Hematopoietic multipotent progenitor cell (in vitro differentiated cells): ENCODE measurements around the gene STT3B. TPM values are rescaled to one million over a fixed set of nuclear protein-coding genes. Genes with fewer than 3 reads are reported as not detected.
A peak's percentile ranks its signal among the peaks of the same experiment; 100 is the strongest.
"Not testable (repeated sequence)": the region's sequence is repeated elsewhere in the genome, so short reads cannot be mapped to it uniquely, and the experiment has no call there.

Experiments used
- DNase-seq, 3 donors: peaks; one replicate each; pipeline ENCODE4 v3.0.0-alpha.2; 2011 to 2015; ENCODE audit warnings: low read depth in 2 of 3, low spot score in 2 of 3
- total RNA-seq: library from RNA; depleted of rRNA; stranded (reverse); fragments of >200 nt; gene quantifications from one replicate; pipeline ENCODE4 v1.2.3, GENCODE V29; 2012

STT3B gene
- total RNA-seq, 1 donor: 167 TPM

DNA sequence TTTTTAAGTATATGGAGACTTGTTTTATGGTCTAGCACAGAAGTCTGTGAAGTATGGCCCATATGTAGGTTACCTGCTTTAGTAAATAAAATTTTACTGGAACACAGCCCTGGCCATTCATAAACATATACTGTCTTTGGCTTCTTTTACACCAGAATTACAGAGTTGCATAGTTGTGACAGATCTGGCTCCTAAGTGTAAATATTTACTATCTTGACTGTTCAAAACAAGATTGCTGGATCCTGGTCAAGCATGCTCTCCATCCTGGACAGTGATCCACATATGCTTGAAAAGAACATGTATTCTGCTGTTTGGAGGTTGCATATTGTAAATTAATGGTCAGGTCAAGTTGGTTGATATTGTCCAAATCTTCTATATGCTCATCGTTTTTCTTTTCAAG, 57.9 kb downstream of the STT3B start:
- DNase-seq: no peak

DNA sequence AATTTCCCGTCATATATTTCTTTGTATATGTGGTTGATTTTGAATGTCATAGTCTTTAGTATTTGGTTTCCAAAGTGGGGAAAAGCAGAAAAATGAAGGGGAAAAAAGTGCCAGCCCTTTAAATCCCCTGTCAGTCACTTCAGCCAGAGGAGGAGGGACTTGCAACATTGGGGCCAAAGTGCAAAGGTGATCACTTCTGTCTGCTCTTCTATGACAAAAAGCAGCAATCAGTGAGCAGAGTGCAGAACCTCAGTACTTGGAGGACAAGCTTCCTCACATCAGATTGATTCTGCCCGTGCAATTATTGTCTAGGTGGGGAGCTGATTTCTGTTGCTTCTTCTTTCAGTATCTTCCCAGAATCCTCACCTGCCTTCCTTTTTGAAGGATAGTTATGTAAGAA, 60.0 kb downstream of the STT3B start:
- no peak for DNase-seq

DNA sequence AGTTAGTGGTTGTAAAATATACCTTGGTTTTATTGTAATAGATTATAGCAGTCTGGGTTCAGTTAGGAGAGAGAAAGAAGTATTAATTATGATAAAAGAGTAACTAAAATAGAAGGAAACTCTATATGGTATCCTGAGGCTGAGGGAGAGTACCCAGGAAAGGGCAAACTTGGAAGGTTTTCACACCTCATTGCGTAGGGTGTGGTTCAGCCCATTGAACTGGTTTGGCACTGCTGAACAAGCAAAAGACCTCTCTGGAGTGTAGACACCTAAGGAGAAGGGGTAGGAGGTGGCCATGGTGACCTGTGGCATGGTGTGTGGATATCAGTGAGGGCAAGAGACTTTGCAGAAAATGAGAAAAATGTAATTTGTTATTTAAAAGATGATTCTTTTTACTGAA, 63.5 kb downstream of the STT3B start:
- no peak for DNase-seq

DNA sequence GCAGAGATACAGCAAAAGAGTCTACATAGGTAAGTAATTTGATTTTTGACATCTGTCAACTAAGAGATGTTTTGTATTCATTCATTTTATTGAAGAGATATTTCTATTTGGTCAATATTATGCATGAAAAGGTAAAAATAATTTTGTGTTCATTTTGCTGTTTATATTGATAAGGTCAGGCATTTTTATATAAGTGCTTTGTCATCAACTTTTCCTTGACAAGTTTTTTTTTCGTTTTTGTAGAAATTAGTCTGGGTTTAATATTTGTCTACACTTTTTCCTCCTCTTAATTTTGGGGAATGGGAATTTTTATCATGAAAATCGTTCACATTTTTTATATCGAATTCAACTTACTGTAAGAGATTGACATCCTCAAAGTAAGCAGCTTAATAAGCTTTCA, 67.7 kb downstream of the STT3B start:
- DNase-seq: no peak

DNA sequence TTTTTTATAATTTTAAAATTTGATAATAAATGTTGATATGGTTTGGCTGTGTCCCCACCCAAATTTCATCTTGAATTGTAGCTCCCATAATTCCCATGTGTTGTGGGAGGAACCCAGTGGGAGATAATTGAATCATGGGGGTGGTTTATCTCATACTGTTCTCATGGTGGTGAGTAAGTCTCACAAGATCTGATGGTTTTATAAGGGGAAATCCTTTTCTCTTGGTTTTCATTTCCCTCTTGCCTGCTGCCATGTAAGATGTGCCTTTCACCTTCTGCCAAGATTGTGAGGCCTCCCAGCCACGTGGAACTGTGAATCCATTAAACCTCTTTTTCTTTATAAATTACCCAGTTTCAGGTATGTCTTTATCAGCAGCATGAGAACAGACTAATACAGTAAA, 72.6 kb downstream of the STT3B start:
- not testable (repeated sequence) for DNase-seq

DNA sequence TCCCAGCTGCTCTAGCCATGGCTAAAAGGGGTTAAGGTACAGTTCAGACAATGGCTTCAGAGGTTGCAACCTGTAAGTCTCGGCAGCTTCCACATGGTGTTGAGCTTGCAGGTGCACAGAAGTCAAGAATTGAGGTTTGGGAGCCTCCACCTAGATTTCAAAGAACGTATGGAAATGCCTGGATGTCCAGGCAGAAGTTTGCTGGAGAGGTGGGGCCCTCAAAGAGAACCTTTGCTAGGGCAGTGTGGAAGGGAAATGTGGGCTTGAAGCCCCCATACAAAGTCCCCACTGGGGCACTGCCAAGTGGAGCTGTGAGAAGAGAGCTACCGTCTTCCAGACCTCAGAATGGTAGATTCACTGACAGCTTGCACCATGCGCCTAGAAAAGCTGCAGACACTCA, 73.7 kb downstream of the STT3B start:
- DNase-seq: peak in 1 of 3 donors; percentile 25

DNA sequence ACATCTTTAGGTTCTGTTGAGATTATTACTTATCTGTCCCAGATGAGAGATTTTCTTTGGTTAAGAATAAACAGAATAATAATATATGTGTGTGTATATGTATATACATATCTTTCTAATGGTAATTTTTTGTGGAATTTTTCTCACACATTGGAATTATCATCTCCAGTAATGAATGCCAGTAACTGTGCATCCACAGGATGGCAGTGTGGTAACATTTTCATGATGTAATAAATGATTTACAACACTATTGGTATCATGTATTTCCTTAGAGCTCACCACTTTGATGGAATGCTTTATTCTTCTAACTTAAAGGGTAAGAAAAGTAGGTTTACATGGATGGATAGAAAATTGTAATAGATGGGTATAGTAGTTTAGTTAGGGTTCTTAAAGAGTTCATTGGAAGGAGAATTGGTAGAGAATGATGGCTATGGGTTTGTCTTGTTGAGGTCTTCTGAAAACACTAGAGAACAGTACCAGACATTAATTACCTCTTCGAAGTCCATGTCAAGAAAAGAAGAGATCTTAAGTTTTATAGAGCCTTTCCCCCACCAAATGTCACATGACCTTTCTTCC, 78.1 kb downstream of the STT3B start:
- peak in 2 of 3 donors; percentile 29 to 65 for DNase-seq

DNA sequence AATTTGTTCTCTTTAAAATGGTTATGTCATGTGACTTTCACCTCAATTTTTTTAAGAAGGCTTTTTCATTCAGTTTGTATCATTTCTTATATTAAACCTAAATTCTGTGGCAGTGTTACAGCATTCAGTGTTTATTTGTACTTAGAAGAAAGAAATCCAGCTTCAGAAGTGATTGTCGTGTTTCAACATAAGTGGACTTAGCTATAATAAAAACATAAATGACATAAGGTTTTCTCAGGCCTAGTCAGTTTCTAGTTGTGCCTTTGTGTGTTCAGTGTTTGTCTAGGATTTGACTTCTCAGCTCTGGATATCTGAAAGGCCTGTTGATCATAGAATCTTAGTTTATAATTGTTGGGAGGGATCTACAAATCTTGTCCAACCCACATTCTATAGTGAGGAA, 80.5 kb downstream of the STT3B start:
- no peak for DNase-seq

DNA sequence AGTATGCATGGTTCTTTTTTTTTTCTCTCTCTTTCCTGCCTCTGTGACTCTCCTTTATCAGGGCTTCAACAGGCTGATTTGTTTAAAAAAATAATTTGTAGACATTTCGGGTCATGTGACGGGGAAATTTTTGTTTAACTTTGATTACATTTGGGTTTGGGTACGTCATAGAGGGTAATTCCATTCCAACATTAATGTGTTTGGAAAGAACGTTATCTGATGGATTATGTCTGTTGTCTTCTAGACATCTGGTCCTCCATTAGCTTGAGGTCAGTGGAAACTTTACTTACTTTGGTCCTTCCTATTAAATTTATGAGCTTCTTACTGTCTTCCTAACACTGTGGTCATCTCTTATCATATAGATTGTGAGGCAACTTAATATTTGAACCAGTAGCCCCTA, 80.9 kb downstream of the STT3B start:
- DNase-seq: no peak

DNA sequence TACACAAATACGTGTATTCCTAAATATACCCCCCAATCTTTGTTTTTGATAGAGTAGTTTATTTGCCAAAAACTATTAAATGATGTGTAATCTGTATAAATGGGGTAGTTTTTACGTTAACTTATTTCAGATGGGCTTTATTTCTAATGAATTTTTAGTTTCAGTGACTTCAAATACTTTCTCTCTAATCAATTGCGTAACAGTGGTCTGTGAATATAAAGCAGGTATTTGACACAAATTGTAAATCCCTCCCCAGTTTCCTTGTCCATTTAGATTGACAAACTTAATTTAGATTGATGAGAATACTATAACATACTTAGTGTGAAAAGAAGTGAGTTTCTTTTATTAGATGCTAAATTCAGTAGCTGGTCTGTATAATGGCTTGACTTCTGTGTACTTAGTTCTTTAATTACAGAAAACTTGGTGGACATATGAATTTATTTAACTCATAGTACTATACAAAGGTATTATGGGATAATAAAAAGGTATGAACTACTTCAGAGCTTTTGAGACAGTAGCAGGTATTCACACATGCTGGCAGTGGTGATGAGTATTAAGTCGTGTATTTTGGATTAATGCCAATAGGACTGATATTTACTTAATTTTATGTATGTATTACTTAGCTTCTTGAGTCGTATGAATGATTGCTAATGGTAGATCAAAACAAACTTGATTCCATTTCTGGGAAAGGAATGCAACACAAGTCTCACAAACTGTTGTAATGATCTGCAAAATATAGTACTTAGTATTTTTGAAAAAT, 81.6 kb downstream of the STT3B start:
- DNase-seq: no peak

DNA sequence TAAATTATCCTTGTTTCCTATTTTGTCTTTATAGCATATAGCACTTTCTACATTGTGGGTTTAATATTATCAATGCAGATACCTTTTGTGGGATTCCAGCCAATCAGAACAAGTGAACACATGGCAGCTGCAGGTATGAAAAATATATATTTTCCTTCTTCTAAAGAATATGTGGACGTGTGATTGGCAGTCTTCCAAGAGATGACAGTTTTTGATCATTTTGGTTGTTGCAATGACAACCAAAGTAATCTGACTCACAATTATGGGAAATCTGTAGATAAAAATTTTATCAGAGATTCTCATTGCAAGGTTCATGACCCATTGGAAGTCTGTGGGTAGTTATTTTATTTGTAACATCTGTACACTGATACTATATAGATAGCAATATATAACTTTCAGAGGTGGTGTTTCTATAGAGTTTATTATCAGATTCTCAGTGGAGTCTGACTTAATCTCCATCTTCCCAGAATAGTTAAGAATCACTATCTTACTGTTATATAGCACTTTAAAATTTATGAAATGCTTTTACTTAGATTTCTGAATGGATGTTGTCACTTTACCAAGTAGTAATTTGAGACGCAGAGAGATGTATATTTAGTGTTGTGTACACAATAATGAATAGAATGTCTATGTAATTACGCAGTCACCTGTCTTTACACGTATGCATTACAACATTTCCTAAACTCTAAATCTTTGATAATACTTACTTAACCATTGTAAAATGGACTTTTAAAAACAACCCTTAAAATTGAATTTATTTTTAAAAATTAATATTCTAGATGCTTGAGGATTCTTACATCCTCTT, 82.5 kb downstream of the STT3B start:
- DNase-seq: no peak

DNA sequence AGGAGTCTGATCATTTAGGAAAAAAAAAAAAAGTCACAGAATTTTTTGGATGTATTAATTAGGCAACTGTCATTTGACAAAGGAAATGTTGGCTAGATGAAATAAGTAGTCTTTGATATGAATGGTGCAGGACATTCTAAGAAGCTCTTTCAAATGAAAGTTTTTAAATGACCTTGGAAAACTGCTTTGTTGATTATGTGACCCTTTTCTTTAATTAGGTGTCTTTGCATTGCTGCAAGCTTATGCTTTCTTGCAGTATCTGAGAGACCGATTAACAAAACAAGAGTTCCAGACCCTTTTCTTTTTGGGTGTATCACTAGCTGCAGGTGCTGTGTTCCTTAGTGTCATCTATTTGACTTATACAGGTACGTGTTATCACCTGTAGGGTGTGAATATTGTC, 84.0 kb downstream of the STT3B start:
- no peak for DNase-seq

DNA sequence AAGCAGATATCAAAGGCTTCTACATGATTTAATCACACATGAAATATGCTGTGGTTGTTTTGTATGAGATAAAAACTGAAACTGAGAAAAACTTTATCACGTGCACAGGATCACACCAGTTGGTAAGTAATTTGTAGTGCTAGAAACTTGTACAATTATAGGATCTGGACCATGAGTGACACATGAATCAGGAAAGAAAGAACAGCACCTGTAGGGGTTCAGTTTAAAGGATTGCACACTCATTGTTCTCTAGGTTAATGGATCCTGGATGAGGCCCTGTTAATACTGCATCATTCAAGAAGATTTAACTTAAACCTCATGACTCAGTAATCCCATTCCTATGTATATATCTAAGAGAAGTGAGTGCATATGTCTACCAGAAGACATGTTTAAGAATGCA, 87.9 kb downstream of the STT3B start:
- DNase-seq: no peak

DNA sequence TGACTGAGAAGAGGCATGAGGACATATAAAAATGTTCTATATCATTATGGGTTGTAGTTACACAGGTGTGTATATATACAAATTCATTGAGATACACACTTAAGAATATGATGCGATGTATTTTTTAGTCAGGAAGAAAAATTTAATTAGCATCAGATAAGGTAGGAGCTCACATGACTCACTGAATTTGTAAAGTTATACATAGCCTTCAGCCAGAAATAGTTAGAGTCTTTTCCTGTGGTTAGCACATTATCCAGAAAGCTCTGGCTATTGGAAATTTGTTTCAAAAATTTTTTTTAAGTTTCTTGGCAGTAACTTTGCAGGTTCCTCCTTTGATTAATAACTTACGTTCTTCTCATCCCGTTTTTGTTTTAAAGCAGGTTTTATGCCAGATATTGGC, 88.6 kb downstream of the STT3B start:
- DNase-seq: no peak

DNA sequence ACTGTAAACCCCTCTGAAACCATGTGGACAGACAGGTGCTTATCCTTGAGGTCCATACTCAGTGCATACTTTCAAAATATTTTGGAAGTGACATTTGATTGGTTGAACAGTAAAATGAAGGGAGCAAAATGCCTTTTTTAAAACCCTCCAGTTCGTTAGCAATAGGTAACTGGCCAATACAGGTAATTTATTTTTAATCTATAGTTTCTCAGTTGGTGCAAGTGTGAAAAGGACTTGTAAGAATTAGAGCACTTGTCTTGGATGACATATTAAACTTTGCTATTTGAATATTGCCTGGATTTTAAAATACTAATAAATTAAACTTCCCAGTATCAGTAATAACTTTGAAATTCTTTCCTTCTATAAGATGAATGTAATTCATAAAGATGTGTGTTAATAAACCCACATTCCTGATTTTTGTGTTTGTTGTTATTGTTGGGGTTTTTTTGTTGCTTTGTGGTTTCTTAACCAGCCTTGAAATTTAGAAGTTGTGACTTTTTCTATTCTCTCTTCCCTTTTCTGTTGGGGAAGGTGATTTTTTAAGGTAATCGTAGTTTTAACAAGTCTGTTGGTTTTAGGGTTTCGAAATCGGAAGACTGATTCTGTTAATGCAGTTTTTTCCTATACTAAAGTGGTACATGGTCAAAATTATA, 90.0 kb downstream of the STT3B start:
- no peak for DNase-seq

DNA sequence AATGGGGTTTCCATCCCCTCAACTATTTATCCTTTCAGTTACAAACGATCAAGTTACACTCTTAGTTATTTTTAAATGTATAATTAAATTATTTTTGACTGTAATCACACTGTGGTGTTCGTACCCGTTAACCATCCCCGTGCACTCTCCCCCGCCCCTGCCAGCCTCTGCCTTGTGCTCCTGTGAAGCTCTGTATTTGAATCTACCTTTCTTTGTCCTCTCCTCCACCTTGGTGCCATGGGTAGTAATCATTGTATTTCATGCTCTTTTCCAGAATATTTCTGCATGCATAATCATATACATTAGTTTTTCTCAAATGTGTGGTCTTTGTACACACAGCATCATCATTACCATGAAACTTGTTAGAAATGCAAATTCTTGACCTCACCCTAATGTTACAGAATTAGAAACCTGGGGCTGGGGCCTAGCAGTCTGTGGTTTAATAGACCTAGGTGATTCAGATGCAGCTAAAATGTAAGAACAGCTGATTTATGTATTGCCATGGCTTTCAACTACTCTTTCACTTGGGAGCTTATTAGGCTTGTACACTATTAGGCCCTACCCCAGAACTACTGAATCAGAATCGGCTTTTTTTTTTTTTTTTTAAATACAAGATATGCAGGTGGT, 91.5 kb downstream of the STT3B start:
- DNase-seq: no peak

DNA sequence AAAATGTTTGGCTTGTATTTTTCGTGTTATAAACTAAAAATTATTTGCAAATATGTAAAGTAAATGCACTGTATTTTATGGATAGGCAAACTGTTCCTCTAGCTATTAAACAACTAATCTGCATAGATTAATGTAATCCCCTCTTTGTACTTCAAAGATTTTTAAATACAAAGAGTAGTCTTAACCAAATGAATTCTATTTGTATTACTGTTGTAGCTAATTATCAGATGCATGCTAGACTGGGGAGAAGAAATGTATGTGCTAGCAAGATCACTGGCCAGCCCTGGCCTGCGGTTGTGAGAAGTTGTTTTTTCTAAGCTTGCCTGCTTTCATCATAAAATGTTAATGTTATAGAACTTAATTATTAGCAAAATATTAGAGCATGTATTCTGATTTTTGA, 92.6 kb downstream of the STT3B start:
- DNase-seq: no peak

DNA sequence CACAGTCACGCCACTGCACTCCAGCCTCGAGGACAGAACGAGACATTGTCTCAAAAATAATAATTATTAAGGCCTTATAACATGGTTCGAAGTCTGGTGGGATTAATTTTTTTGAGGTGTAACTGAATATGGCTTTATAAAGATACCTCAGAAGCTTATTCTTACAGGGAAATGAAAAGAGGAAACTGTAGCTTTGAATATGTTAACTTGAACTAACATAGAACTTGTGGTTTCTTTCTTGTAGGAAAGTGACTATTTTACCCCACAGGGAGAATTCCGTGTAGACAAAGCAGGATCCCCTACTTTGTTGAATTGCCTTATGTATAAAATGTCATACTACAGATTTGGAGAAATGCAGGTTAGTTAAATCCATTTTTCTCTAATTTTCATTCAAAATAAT, 96.3 kb downstream of the STT3B start:
- peak in 2 of 3 donors; percentile 18 to 45 for DNase-seq

DNA sequence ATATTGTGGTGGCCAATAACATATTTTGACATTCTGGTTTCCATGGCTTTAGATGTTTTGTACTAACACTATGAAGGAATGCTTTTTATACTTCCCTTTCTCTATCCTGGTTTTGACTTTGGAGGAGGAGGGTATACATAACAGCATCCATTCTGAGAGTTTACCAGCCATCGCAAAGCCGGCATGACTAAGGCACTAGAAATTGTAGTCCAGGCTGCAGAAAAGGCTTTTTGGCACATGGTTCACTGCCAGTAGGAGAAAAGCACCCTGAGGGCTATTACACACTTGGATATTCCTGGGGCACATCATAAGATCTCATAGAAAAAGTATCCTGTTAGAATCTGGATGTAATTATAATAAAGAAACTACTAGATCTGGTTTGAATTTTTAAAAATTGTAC, 101.8 kb downstream of the STT3B start:
- DNase-seq: no peak

DNA sequence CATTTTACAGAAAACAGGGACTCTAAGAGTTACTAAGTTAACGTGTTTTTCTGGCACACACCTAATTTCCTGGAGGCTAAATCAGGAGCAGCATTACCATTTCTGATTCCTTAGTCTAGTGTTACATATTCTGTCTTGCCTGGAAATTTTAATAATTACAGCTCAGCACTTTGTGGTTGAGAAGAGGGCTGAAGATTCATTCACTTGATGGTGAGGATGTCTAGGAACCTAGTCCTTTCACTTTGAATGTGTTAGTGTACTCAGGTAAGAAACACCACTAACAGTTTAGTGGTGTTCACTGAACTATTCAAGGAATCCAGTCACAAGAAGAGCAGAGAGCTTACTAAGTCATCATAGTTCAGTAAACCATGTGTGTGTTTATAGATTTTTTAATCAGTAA, 102.8 kb downstream of the STT3B start:
- DNase-seq: no peak

DNA sequence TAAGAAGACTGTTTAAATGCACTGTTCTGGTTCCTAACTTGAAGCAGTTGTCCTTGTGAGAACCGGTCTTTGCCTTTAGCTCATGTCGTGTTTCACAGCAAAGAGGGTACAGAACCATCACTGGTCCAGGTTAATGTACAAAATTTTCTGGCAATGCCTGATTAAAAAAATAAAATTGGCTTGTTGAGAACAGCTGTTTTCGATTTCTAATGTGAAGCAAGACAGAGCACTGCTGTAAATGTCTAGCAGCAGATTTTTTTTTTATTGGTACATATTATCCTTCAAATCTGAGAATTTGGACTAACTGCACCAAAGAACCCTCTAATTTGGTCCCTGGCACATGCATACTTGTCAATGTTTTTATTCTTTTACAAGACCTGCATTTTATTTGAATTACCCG, 103.3 kb downstream of the STT3B start:
- no peak for DNase-seq
